Liver (tissue), 3 donors: ENCODE data around the gene ABLIM3.

Source experiments
- GABPA ChIP-seq, 2 donors: IDR thresholded peaks in 1 of 2; conservative IDR thresholded peaks in 1 of 2; 2 replicates each; pipeline ENCODE4 v1.6.1; 2016; ENCODE audit warnings: antibody characterized with exemption in 2 of 2, mild to moderate bottlenecking in 1 of 2, moderate library complexity in 1 of 2
- HNF4A ChIP-seq, 2 donors: conservative IDR thresholded peaks; 2 replicates each; pipeline ENCODE4 v1.6.1; 2016; ENCODE audit warnings: antibody characterized with exemption in 2 of 2, mild to moderate bottlenecking in 2 of 2
- HNF4G ChIP-seq: IDR thresholded peaks from 2 replicates; pipeline ENCODE4 v1.6.1; 2016; ENCODE audit warnings: antibody characterized with exemption
- JUND ChIP-seq, 2 donors: IDR thresholded peaks; 2 replicates each; pipeline ENCODE4 v1.6.1; 2016; ENCODE audit warnings: antibody characterized with exemption in 2 of 2
- NR2F2 ChIP-seq: IDR thresholded peaks from 2 replicates; pipeline ENCODE4 v1.6.1; 2016; ENCODE audit warnings: antibody characterized with exemption
- RAD21 ChIP-seq, 2 donors: IDR thresholded peaks; 2 replicates each; pipeline ENCODE4 v1.6.1; 2016; ENCODE audit warnings: antibody characterized with exemption in 2 of 2, mild to moderate bottlenecking in 2 of 2
- RXRA ChIP-seq, 2 donors: IDR thresholded peaks; 2 replicates each; pipeline ENCODE4 v1.6.1; 2017 to 2018; ENCODE audit warnings: antibody characterized with exemption in 2 of 2, mild to moderate bottlenecking in 1 of 2
- TAF1 ChIP-seq: conservative IDR thresholded peaks from 2 replicates; pipeline ENCODE4 v1.6.1; 2016; ENCODE audit warnings: antibody characterized with exemption, mild to moderate bottlenecking
- YY1 ChIP-seq: IDR thresholded peaks from 2 replicates; pipeline ENCODE4 v1.6.1; 2016; ENCODE audit warnings: antibody characterized with exemption, mild to moderate bottlenecking
- TF ChIP-seq, protein P1 (sequence below): fragments of 150-350 bp; IDR thresholded peaks from 2 replicates; pipeline ENCODE4 v1.5.1; 2017; ENCODE audit warnings: improper control_type of control experiment, low read depth, low read length; ENCODE audit not compliant: missing input control
- TF ChIP-seq, protein P2 (sequence below): IDR thresholded peaks from 2 replicates; pipeline ENCODE4 v1.6.1; 2016; ENCODE audit warnings: antibody characterized with exemption, mild to moderate bottlenecking
- TF ChIP-seq, protein P3 (sequence below): IDR thresholded peaks from 2 replicates; pipeline ENCODE4 v1.6.1; 2016; ENCODE audit warnings: antibody characterized with exemption
- donor health status: healthy.
- donor health status: healthy.

DNA sequence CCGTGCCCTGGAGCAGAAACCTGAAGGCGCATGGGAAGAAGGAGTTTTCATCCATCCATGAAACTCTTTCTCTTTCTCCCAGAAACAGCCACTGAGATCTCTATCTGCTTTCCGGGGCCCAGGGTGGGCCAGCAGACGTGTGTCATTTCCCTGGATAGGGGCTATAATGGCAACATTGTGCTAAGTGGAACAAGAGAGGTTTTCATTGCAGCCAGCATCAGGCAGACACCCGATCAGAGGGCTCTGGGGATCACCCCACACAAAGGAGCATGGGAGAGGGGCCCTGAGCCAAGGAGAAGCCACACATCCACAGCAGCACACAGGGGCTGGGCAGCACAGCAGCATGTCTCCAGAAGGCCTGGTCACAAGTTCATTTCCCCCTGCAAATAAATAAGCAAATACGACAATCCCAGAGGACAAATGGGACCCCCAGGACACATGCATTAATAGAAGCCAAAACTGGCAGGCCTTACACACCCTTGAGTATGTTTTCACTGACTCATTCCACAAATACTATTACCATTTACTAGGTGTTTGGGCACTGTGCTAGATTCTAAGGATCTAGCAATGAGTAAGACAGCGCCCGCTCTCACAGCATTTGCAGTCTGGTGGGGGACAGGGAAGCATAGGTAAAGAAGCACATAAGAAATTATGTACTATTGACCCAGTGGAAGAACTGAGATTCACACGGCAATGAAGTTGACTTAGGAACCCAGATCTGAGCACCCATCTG is 126.1 kb downstream of the ABLIM3 start:
- TF ChIP-seq, protein P1, sequence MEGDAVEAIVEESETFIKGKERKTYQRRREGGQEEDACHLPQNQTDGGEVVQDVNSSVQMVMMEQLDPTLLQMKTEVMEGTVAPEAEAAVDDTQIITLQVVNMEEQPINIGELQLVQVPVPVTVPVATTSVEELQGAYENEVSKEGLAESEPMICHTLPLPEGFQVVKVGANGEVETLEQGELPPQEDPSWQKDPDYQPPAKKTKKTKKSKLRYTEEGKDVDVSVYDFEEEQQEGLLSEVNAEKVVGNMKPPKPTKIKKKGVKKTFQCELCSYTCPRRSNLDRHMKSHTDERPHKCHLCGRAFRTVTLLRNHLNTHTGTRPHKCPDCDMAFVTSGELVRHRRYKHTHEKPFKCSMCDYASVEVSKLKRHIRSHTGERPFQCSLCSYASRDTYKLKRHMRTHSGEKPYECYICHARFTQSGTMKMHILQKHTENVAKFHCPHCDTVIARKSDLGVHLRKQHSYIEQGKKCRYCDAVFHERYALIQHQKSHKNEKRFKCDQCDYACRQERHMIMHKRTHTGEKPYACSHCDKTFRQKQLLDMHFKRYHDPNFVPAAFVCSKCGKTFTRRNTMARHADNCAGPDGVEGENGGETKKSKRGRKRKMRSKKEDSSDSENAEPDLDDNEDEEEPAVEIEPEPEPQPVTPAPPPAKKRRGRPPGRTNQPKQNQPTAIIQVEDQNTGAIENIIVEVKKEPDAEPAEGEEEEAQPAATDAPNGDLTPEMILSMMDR, result no peak
- TF ChIP-seq TAF1 (no peak), GABPA (IDR thresholded peaks at IDR 0.05 in 1 of 2, conservative IDR thresholded peaks at IDR 0.05 in 1 of 2) (no peak), NR2F2 (no peak), RAD21 (IDR thresholded peaks at IDR 0.05) (no peak), JUND (IDR thresholded peaks at IDR 0.05) (no peak), YY1 (no peak), HNF4G (no peak), RXRA (IDR thresholded peaks at IDR 0.05) (no peak), HNF4A (conservative IDR thresholded peaks at IDR 0.05) (no peak)
- TF ChIP-seq, protein P2, sequence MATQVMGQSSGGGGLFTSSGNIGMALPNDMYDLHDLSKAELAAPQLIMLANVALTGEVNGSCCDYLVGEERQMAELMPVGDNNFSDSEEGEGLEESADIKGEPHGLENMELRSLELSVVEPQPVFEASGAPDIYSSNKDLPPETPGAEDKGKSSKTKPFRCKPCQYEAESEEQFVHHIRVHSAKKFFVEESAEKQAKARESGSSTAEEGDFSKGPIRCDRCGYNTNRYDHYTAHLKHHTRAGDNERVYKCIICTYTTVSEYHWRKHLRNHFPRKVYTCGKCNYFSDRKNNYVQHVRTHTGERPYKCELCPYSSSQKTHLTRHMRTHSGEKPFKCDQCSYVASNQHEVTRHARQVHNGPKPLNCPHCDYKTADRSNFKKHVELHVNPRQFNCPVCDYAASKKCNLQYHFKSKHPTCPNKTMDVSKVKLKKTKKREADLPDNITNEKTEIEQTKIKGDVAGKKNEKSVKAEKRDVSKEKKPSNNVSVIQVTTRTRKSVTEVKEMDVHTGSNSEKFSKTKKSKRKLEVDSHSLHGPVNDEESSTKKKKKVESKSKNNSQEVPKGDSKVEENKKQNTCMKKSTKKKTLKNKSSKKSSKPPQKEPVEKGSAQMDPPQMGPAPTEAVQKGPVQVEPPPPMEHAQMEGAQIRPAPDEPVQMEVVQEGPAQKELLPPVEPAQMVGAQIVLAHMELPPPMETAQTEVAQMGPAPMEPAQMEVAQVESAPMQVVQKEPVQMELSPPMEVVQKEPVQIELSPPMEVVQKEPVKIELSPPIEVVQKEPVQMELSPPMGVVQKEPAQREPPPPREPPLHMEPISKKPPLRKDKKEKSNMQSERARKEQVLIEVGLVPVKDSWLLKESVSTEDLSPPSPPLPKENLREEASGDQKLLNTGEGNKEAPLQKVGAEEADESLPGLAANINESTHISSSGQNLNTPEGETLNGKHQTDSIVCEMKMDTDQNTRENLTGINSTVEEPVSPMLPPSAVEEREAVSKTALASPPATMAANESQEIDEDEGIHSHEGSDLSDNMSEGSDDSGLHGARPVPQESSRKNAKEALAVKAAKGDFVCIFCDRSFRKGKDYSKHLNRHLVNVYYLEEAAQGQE, result no peak
- TF ChIP-seq, protein P3, sequence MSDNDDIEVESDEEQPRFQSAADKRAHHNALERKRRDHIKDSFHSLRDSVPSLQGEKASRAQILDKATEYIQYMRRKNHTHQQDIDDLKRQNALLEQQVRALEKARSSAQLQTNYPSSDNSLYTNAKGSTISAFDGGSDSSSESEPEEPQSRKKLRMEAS, result no peak
